BJ (cell line): Measurements from ENCODE around the gene ATP8A2. TPM values are rescaled to one million over a fixed set of nuclear protein-coding genes. Genes with fewer than 3 reads are reported as not detected.

Source experiments
- CTCF ChIA-PET: fragments of 350-600 bp; formaldehyde crosslinking; extraction: SDS; loops from one replicate; lab custom pipeline; 2021; ENCODE audit warnings: antibody characterized with exemption, inconsistent platforms; lab: Yijun Ruan, JAX
- POLR2A ChIA-PET: fragments of 300-600 bp; sonication (Branson Sonifier 250); formaldehyde crosslinking; extraction: SDS; loops from one replicate; lab custom pipeline; 2021; ENCODE audit warnings: antibody characterized with exemption; lab: Charles Lee
- DNase-seq: peaks from one replicate; pipeline ENCODE4 v3.0.0-alpha.2; 2011; ENCODE audit warnings: low read depth
- H3K27me3 ChIP-seq: 2 replicates; pipeline ENCODE4 v1.6.0; 2011; ENCODE audit warnings: low read length; ENCODE audit not compliant: control insufficient read depth, insufficient read depth
- H3K36me3 ChIP-seq: 2 replicates; pipeline ENCODE4 v1.5.1; 2011; ENCODE audit warnings: low read length; ENCODE audit not compliant: control insufficient read depth, insufficient read depth
- H3K4me3 ChIP-seq: 2 replicates; pipeline ENCODE4 v1.5.1; 2011; ENCODE audit warnings: low read depth, mild to moderate bottlenecking, control low read depth, low read length
- polyA plus RNA-seq: library from polyadenylated mRNA; depleted of rRNA; stranded (reverse); fragments of >200 nt; gene quantifications from 2 replicates; pipeline ENCODE4 v1.2.3, GENCODE V29; 2011
- TF ChIP-seq, protein P1 (sequence below): IDR thresholded peaks from 2 replicates; pipeline ENCODE4 v1.5.1; 2011; ENCODE audit warnings: low read depth, mild to moderate bottlenecking, control low read depth, inconsistent platforms, low read length, moderate library complexity; ENCODE audit not compliant: insufficient read depth

ATP8A2 gene
- polyA plus RNA-seq, 1 experiment = 0.02 TPM

DNA sequence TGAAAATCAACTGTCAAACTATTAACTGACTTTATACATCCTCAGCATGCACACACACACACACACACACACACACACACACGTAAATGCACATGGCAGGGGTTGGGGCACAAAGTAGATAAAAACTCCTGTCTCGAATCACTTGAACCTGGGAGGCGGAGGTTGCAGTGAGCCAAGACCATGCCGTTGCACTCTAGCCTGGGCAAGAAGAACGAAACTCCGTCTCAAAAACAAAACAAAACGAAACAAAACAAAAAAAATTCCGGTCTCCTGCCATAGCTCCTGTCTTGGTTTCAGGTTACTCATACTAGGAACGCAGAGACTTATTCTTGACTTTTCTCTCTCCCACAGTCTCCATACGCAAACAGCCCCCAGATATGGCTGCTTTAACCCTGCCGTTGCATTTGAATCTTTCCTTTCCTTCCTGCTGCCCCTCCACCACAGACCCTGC is 531.1 kb downstream of the ATP8A2 start:
- DNase-seq = no peak
- TF ChIP-seq, protein P1, sequence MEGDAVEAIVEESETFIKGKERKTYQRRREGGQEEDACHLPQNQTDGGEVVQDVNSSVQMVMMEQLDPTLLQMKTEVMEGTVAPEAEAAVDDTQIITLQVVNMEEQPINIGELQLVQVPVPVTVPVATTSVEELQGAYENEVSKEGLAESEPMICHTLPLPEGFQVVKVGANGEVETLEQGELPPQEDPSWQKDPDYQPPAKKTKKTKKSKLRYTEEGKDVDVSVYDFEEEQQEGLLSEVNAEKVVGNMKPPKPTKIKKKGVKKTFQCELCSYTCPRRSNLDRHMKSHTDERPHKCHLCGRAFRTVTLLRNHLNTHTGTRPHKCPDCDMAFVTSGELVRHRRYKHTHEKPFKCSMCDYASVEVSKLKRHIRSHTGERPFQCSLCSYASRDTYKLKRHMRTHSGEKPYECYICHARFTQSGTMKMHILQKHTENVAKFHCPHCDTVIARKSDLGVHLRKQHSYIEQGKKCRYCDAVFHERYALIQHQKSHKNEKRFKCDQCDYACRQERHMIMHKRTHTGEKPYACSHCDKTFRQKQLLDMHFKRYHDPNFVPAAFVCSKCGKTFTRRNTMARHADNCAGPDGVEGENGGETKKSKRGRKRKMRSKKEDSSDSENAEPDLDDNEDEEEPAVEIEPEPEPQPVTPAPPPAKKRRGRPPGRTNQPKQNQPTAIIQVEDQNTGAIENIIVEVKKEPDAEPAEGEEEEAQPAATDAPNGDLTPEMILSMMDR = no peak
- H3K27me3 ChIP-seq = no peaks in the 10 kb centered on the region; the same call in 1 of the 2 replicates
- CTCF ChIA-PET = no interaction called here
- POLR2A ChIA-PET = no interaction called here
- H3K4me3 ChIP-seq = no peak overlapping the region
- no peaks in the 10 kb centered on the region for H3K36me3 ChIP-seq

DNA sequence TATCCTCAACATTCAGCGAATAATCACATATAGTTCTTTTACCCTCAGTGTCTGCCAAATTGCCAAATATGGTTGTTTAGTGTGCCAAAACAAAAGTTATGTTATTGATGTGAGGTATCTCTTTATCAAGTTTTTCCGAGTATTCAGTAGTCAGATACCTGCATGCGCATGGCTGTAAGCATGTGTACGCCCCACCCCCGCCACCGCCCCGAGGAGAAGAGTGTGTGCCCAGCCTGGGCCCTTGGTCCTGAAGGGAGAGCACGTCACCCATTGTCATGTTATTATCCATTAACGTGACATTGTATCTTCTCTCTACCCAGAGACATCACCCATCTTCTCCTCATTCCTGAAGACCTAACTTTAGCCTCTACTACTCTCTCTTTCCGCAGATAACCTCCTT is 533.1 kb downstream of the ATP8A2 start:
- no peak for DNase-seq
- no peak overlapping the region for H3K4me3 ChIP-seq
- TF ChIP-seq, protein P1 = no peak
- H3K27me3 ChIP-seq = no peaks in the 10 kb centered on the region; the same call in 1 of the 2 replicates
- H3K36me3 ChIP-seq = no peaks in the 10 kb centered on the region
- POLR2A ChIA-PET = no interaction called here
- CTCF ChIA-PET = no interaction called here

DNA sequence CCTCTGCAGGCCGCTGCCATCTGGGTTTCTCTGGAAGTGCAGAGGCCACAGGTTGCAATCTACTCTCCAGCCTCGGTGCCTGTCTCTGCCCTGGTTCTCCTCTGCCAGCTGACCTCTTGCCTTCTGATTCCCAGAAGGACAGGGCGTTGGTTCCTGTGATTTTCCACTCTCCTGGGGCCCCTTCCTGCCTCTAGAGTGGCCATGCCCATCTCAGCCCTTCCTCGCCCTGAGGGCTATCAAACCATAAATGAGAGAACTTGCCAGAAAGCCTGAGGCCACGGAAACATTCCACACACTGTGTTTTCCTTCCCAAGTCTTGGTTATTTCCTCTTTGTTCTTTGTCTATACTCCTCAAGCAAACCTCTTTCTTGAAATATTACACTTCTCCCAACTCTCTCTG is 533.8 kb downstream of the ATP8A2 start:
- ChIA-PET POLR2A (no interaction called here), CTCF (no interaction called here)
- H3K4me3 ChIP-seq = no peak overlapping the region
- TF ChIP-seq, protein P1 = no peak
- H3K36me3 ChIP-seq = no peaks in the 10 kb centered on the region
- DNase-seq = no peak
- no peaks in the 10 kb centered on the region; the same call in 1 of the 2 replicates for H3K27me3 ChIP-seq

GRCh38 chr13:25906191-25906661 is 534.5 kb downstream of the ATP8A2 start:
- no peaks in the 10 kb centered on the region; the same call in 1 of the 2 replicates for H3K27me3 ChIP-seq
- TF ChIP-seq, protein P1 = no peak
- H3K4me3 ChIP-seq = no peak overlapping the region
- CTCF ChIA-PET = no interaction called here
- POLR2A ChIA-PET = no interaction called here
- no peak for DNase-seq
- no peaks in the 10 kb centered on the region for H3K36me3 ChIP-seq

DNA sequence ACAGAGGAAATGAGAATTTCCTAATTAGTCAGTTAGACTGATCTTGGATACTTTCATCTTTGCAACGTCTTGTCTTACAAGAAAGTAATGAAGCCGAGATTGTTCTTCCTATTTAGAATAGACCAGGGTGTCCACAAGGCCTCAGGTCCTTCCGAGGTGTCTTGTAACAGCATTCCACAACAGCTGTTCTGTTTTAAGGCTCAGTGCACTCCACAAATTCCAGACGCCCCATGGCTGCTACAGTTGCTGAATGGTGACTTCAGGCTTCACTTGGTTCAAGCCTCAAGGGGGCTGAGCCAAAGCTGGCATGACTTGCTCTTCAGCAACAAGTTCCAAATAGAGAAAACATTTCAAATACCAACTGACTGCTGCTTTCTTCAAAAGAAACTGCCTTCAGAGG is 536.6 kb downstream of the ATP8A2 start:
- no peak overlapping the region for H3K4me3 ChIP-seq
- TF ChIP-seq, protein P1 = no peak
- no peak for DNase-seq
- ChIA-PET CTCF (no interaction called here), POLR2A (no interaction called here)
- H3K27me3 ChIP-seq = no peaks in the 10 kb centered on the region
- no peaks in the 10 kb centered on the region for H3K36me3 ChIP-seq
